NCI-H2107 treated with DMSO at 0.1 percent for 48 hours (cell line): ENCODE data around the gene PLA2G4A.

Source experiments
- DNase-seq: peaks from one replicate; lab custom pipeline; 2025; ENCODE audit not compliant: unreplicated experiment; lab: John Stamatoyannopoulos, UW

PLA2G4A gene

DNA sequence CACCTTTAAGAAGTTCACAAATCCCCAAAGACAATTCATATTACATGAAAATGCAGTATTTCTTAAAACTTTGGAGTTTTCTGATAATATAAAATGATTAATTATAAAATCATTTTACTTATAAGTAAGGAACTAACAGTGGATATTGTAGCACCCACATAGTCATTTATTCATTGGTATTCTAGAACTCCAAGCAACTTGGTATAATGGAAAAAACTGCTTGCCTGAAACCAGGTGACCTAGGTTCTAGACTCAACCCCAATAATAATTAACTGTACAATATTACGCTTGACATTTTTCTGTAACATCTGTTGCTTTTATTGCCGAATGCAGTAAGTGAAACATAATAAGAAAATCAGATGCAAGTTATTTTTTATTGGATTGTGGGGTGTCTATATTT, 2.4 kb downstream of the PLA2G4A start:
- no peak for DNase-seq

- no peak for DNase-seq
Measured at GRCh38 chr1:186834399-186834958, 5.7 kb downstream of the PLA2G4A start.

DNA sequence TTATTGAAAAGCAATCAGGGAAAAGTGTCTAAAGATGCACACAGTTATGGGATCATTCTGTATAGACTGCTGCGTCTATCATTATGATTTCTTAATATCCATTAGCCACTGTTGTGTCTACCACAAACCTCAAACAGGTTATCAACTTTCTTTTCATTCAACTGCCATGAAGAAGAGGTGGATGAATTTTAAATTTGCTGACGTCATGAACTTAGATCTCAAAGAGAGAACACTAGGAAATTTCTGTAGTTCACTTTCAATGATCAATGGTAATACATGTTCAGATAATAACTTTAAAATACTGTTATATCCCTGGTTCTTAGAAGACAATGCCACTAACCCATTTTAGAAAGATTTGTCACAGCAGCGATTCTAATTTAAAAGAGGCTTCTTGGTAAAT, 6.7 kb downstream of the PLA2G4A start:
- no peak for DNase-seq

- DNase-seq, result no peak
Measured at GRCh38 chr1:186837806-186838205, 9.1 kb downstream of the PLA2G4A start.

GRCh38 chr1:186838380-186839040, 9.8 kb downstream of the PLA2G4A start:
- DNase-seq, result no peak

DNA sequence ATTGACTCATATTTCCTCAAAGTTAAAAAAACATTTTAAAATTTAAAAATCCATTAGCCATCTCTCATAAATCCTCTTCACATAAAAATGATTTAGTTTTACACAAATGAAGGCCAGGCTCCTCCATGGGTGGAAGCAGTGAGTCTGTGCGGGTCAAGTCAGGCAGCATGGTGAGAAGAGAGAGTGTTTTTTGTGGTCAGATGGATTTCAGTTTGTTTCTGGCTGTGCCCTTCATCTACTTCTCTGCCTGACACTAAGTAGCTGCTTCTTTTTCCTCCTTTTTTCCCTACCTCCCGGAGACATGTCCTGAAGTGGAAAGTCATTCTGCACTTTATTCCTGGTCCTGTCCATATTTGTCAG, 10.3 kb downstream of the PLA2G4A start:
- DNase-seq, result no peak

GRCh38 chr1:186841599-186841998, 12.8 kb downstream of the PLA2G4A start:
- no peak for DNase-seq

DNA sequence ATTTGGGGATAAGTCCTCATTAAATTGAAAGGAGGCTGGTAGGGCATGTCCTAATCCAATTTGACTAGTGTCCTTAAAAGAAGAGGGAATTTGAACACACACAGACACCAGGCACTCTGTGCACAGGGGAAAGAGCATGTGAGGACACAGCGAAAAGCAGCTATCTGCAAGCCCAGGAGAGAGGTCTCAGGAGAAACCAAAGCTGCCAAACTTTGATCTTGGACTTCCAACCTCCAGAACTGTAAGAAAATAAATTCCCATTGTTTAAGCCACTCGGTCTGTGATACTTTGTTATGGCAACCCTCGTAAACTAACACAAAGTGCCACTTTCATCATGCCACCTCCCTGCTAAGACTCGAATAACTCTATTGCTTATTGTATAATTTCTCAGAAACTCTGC, 13.8 kb downstream of the PLA2G4A start:
- DNase-seq, result no peak

GRCh38 chr1:186843226-186843625, 14.5 kb downstream of the PLA2G4A start:
- DNase-seq, result no peak

GRCh38 chr1:186843931-186844330, 15.2 kb downstream of the PLA2G4A start:
- no peak for DNase-seq

DNA sequence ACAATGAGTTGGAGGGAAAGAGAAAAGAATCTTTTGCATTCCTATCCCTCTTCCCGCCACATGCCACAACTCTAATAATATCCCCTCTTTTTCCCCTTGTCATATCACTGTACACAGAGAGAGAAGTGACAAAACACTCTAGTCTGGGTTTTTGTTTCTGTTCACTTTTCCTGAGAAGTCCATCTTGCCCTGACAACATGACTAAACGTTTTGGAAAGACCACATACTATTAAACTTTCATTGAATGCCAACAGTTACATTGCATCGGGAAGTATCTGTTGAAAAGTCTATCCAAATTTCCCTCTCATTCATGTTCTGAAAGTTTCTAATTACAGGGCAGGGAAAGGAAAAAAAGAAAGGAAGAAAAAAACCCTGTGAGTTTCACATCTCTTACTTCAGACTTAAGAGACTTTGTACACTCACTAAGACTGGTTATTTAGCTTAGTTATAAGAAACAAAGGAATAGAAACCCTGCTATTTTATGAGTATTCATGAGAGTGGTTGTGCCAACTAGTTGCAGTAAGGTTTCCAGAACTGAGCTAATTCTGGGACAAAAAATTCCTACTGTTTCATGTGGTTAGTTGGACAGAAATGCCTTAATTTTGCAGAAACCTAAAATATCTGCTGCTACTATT, 16.9 kb downstream of the PLA2G4A start:
- DNase-seq, result no peak

DNA sequence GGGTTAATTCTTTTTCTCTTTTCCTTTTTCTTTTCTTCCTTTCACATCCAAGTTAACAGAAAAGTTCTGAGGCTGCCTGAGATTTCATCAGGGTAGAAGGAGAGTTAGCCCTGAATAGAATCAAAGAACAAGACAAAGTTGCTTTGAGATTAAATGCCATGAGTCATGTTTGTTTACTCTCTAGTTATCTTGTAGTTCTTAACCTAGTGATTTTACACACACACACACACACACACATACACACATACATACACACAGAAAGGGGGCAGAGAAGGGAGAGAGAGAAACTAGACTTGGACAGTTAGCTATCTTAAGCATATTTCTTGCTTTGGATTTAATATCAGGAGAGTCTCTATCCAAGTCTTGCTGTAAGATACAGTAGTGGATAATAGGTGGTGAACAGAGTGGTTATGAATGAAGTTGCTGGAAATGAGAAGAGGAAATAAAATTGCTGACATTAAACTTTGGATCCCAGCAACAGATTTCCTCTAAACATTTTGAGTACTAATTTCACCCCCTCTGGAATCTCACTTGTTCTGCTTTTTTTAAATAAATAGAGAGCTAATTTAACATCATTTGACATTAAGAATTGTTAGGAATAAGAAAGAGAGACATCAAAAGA, 19.9 kb downstream of the PLA2G4A start:
- DNase-seq, result no peak

DNA sequence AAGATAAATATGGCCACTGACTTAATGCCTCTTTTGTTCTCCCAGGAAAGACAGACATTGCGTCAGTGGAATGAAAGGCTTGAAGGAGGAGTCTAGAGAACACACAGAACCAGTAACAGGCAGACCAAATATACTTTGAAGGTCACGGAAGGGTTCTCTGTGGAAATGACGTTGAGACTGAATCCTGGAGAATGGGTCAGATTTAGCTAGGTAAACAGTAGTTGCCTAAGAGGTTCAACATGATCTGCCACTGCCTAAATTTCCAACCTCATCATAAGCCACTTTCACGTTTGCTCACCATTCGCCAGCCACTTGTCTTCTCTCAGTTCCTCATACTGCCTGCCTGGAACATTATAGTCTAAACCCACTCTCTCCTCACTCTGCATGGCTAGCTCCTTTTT, 20.5 kb downstream of the PLA2G4A start:
- DNase-seq, result no peak

DNA sequence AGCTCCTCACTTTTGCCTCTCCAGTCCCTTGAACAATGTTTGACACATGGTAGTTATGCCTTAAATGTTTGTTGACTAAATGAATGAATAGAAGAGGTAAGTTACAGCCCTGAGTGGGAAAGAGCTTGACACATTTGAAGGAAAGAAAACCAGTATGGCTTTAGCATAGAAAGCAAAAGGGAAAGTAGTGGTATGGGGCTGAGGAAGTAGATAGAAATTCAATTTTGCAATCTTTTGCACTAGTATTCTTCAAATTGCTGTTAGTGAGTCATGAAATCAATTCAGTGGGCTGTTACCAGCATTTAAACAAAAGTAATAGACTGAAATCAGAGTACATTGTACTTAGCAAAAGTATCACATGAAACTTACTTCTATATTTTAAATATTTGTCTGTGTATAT, 21.1 kb downstream of the PLA2G4A start:
- DNase-seq, result no peak

GRCh38 chr1:186854102-186854501, 25.4 kb downstream of the PLA2G4A start:
- DNase-seq, result no peak

DNA sequence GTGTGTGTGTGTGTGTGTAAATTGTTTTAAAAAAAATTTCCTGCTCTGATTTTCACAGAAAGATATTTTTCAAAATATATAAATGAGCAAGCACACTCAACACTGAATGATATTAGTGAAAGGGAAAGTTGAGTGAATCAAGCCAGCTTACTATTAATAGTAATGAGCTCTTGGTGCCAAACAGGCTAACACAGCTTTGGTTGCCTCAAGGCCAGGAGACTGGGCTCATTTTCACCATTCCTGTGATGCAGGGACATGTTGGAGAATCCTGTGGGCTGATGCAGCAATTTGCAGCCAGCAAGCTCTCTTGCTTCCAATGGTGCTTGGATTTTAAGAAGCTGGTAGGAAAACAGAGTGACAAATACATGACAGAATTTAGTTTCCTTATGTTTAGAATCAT, 30.2 kb downstream of the PLA2G4A start:
- no peak for DNase-seq

DNA sequence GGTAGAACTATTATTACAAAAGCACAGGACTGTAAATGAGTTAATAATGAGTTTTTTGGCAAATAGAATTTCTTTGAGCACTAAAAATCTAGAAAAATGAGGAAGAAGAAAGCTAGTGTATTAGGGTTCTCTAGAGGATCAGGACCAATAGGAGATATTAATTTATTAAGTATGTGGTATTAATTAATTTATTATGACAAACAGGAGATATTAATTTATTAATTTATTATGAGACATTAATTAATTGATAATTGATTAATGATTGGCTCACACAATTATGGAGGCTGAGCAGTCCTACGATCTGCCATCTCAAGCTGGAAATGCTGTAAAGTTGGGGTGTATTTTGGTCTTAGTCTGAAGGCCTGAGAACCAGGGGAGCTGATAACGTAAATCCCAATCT, 31.2 kb downstream of the PLA2G4A start:
- no peak for DNase-seq

DNA sequence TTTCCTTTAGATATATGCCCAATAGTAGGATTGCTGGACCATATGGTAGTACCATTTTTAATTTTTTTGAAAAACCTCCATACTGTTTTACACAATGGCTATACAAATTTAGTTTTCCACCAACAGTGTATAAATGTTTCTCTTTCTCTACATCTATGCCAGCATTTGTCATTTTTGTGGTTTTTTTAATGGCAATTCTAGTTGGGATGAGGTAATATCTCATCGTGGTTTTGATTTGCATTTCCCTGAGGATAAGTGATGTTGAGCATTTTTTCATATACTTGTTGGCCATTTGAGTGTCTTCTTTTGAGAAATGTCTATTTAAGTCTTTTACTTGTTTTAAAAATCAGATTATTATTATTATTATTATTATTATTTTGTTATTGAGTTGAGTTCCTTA, 35.5 kb downstream of the PLA2G4A start:
- DNase-seq, result no peak

GRCh38 chr1:186865253-186865652, 36.5 kb downstream of the PLA2G4A start:
- DNase-seq, result no peak

DNA sequence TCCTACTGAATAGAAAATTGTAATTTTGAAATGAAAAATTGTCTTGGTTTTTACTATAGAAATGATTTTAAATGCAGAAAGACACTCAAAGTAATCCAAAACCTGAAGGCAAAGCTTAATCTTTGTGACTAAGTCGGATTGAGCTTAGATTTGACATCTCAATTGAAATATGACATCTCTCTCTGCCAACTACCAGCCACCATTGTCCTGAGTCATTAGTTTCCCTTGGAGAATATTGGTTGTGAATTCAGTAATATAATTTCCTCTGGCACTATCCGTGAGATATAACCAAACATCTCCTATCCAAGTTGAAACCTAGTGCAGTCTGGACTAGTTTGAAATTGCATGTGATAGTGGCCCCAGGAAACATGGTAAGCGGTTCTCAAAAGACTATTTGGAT, 37.1 kb downstream of the PLA2G4A start:
- no peak for DNase-seq

DNA sequence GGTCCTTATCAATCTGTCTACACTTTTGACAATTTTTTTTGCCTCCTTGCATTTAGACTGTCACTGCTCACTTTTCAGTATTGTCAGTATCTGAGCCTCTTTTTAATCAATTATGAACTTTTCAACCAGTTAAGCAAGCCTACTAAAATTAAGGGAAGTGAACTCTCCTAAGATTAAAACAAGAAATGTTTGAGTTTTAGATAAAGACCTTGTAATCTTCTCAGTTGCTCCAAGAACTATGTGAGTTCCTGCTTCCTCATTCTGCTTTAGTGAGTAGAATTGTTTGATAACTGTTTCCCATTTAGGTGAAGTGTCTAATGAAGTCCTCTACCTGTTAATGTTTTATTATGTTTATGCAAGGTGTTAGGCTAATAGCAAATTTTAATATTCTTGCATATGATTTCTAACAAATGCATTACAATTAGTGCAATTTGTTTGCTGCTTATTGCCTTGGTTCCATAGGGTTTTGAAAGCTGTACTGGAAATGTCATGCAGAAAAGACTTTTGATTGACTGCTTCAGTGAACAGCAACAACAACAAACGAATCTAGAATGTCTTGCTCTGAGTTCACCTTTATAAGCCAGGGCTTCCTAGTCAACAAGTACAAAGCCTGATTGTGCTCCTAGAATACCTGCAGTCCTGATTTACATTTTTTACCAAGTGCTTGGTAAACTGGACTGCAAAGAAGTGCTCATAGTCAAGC, 40.9 kb downstream of the PLA2G4A start:
- DNase-seq, result no peak

- DNase-seq, result no peak
Measured at GRCh38 chr1:186871784-186872183, 43.0 kb downstream of the PLA2G4A start.
